ENCODE measurements around the gene RASL10B.

Gene RASL10B

DNA sequence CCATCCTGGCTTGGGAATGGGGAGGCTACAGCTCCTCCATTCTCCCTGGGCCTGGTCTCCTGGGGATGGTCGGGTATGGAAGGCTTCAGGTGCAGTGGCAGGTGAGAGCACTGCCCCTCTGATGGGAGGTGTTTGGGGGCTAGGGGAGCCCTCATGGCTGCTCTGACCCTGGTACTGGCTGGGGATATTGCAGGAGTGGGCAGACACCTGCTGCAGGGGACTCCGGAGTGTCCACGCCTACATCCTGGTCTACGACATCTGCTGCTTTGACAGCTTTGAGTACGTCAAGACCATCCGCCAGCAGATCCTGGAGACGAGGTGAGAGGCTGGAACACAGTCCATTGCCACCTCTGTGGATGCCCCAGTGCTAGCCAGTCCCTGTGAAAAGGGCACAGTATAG, 8.8 kb downstream of the RASL10B start:
- TF ChIP-seq CTCF (IDR thresholded peaks at IDR 0.05; ENCODE audit: unreplicated experiment in 3 of 3): no peak
- Mint-ChIP-seq H3K36me3 (ENCODE audit: low read depth) (no peaks in the 10 kb centered on the region), H3K9me3 (no peaks in the 10 kb centered on the region), H3K4me1 (peaks cover 5% of the 10 kb centered on the region), H3K27ac (no peak overlapping the region), H3K27me3 (ENCODE audit: low read depth) (peaks cover 45% of the 10 kb centered on the region), H3K4me3 (no peak overlapping the region)

DNA sequence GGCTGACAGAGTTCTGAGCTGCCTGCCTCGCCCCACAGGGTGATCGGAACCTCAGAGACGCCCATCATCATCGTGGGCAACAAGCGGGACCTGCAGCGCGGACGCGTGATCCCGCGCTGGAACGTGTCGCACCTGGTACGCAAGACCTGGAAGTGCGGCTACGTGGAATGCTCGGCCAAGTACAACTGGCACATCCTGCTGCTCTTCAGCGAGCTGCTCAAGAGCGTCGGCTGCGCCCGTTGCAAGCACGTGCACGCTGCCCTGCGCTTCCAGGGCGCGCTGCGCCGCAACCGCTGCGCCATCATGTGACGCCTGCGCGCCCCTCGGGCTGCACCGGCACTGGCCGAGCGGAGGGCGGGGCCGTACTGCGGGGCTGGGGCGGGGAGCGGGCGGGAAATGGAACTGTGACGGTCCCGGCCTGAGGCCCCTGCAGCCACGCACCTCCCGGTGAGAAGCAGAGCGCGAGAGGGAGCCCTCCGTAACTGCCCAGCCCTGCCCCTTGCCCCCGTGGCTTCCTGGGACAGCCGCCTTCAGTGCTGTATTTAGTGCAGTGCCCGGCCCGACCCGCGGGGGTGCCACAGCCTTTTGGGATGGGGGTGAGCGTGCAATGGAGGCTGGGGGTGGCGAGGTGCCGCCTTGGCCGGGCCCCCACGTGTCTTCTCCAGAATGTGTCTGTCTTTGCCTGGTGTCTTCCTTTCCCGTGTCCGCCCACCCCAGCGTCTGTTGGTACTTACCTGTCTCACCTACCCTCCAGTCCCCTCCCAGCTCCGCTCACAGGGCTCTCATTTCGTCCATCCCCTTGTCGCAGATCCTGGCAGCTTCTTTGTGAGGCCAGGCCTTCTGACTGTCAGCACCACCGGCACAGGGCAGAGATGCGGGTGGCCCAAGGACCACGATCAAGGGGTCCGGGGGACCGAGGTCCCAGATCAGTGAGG, 9.8 kb downstream of the RASL10B start:
- no peak overlapping the region for H3K27ac Mint-ChIP-seq
- H3K9me3 Mint-ChIP-seq: no peaks in the 10 kb centered on the region
- TF ChIP-seq CTCF (IDR thresholded peaks at IDR 0.05; ENCODE audit: unreplicated experiment in 3 of 3): no peak
- H3K27me3 Mint-ChIP-seq (ENCODE audit: low read depth): peaks cover 45% of the 10 kb centered on the region
- H3K4me3 Mint-ChIP-seq: peak overlapping the region in 2 of 3 experiments; percentile 37 to 56
- peaks cover 5% of the 10 kb centered on the region for H3K4me1 Mint-ChIP-seq
- no peaks in the 10 kb centered on the region for H3K36me3 Mint-ChIP-seq (ENCODE audit: low read depth)

DNA sequence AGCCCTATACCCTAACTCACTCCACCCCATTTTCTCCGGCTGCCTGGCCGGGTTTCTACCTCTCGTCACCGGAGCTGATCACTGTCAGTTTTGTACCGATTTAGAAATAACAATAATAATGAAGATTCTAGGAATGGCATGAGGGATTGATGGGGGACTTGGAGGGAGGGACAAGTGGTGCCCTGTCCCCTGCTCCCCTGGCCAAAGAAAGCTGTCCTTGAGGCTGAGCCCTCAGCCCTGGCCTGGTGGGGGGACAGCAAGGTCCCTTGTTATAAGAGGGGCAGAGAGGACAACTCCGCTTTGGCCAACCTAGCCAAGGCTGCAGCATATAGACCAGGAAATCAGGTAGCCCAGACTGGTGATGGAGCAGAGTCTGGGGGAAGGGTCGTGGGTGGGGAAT, 11.1 kb downstream of the RASL10B start:
- no peaks in the 10 kb centered on the region for H3K9me3 Mint-ChIP-seq
- no peak for TF ChIP-seq CTCF (IDR thresholded peaks at IDR 0.05; ENCODE audit: unreplicated experiment in 3 of 3)
- H3K4me1 Mint-ChIP-seq: peaks cover 5% of the 10 kb centered on the region
- peaks cover 50% of the 10 kb centered on the region for H3K27me3 Mint-ChIP-seq (ENCODE audit: low read depth)
- no peak overlapping the region for H3K4me3 Mint-ChIP-seq
- H3K36me3 Mint-ChIP-seq (ENCODE audit: low read depth): no peaks in the 10 kb centered on the region
- H3K27ac Mint-ChIP-seq: no peak overlapping the region

DNA sequence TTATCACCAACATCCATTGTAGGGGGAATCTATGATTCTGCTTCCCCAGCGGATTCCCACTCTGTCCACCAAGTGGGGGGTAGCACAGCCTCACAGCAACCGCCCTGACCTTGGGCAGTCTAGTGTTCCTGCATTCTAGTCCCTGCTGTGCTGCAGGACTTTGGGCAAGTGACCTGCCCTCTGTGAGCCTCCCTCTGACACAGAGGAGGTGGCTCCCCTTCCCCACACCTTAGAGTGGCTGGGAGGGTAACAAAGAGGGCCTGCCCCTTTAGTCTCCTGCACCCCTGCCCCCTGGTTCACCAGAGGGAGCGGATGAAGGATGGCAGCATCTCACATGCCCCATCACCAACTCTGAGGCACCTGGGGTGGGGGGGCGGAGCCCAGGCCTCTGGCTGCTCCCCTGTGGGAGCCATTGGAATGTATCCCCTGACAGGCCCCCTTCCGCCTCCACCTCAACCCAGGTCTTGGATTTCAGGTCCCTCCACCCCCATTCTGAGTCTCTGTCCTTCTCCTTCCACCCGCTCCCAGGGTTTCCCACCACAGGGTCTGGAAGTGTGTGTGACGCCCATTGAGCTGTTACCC, 11.5 kb downstream of the RASL10B start:
- H3K9me3 Mint-ChIP-seq: no peaks in the 10 kb centered on the region
- no peak for TF ChIP-seq CTCF (IDR thresholded peaks at IDR 0.05; ENCODE audit: unreplicated experiment in 3 of 3)
- peaks cover 53% of the 10 kb centered on the region for H3K27me3 Mint-ChIP-seq (ENCODE audit: low read depth)
- peaks cover 5% of the 10 kb centered on the region for H3K4me1 Mint-ChIP-seq
- no peak overlapping the region for H3K27ac Mint-ChIP-seq
- H3K36me3 Mint-ChIP-seq (ENCODE audit: low read depth): no peaks in the 10 kb centered on the region
- no peak overlapping the region for H3K4me3 Mint-ChIP-seq

GRCh38 chr17:35743626-35744328, 12.3 kb downstream of the RASL10B start:
- Mint-ChIP-seq H3K27me3 (ENCODE audit: low read depth) (peaks cover 53% of the 10 kb centered on the region), H3K27ac (no peak overlapping the region), H3K9me3 (no peaks in the 10 kb centered on the region), H3K4me3 (no peak overlapping the region), H3K4me1 (peaks cover 5% of the 10 kb centered on the region), H3K36me3 (ENCODE audit: low read depth) (no peaks in the 10 kb centered on the region)
- TF ChIP-seq CTCF (IDR thresholded peaks at IDR 0.05; ENCODE audit: unreplicated experiment in 3 of 3): no peak
